ENCODE measurements around the gene MAP3K2. TPM values are rescaled to one million over a fixed set of nuclear protein-coding genes. Genes with fewer than 3 reads are reported as not detected.

The MAP3K2 gene
- total RNA-seq, 1 experiment from 2014 or later, result 26.4 TPM

Small RNA genes within 50 kb of the gene (small RNA-seq; reads per million reads assigned to genes)
- gene MIR4783, result 0 to 0.14 reads per million in 2 experiments
- 0 to 0.19 reads per million in 2 experiments for gene RNU6-1147P

Other genes starting within 250 kb of the MAP3K2 start
- 0.19 and 0.26 TPM in 2 replicates for gene CYP27C1, start 167.7 kb downstream of the MAP3K2 start, total RNA-seq (2014; rRNA removed; shearing (Covaris generic))
- gene ERCC3, start 93.8 kb downstream of the MAP3K2 start, total RNA-seq (2014; rRNA removed; shearing (Covaris generic)), result 33.0 and 33.8 TPM in 2 replicates
- not detected in 2 replicates for gene PROC, start 30.5 kb upstream of the MAP3K2 start, total RNA-seq (2014; rRNA removed; shearing (Covaris generic))
- gene IWS1, start 138.5 kb upstream of the MAP3K2 start, total RNA-seq (2014; rRNA removed; shearing (Covaris generic)), result 35.9 and 43.1 TPM in 2 replicates
- gene MYO7B, start 147.7 kb upstream of the MAP3K2 start, total RNA-seq (2014; rRNA removed; shearing (Covaris generic)), result not detected in 2 replicates